HG02870 (cell line): ENCODE measurements around the gene TMOD3.
"Not testable (repeated sequence)": the region's sequence is repeated elsewhere in the genome, so short reads cannot be mapped to it uniquely, and the experiment has no call there.

ENCODE experiments used
- ATAC-seq: cut with Tn5 transposase; IDR thresholded peaks from one replicate; pipeline ENCODE4 v1.9.1; 2021; ENCODE audit warnings: mild to moderate bottlenecking, moderate library complexity; ENCODE audit not compliant: unreplicated experiment

Gene TMOD3

GRCh38 chr15:51861557-51862359 is 32.3 kb downstream of the TMOD3 start:
- no peak for ATAC-seq

- no peak for ATAC-seq
These were observed 33.7 kb downstream of the TMOD3 start for GRCh38 chr15:51863131-51863530.

GRCh38 chr15:51864408-51865056 is 35.1 kb downstream of the TMOD3 start:
- ATAC-seq: no peak

- ATAC-seq: no peak
These were observed 35.9 kb downstream of the TMOD3 start for GRCh38 chr15:51865317-51865716.

GRCh38 chr15:51866161-51866560 is 36.7 kb downstream of the TMOD3 start:
- ATAC-seq: no peak

- ATAC-seq: no peak
These were observed 37.3 kb downstream of the TMOD3 start for GRCh38 chr15:51866751-51867150.

GRCh38 chr15:51869060-51869421 is 39.6 kb downstream of the TMOD3 start:
- no peak for ATAC-seq

GRCh38 chr15:51870774-51871173 is 41.3 kb downstream of the TMOD3 start:
- no peak for ATAC-seq

GRCh38 chr15:51874751-51875644 is 45.5 kb downstream of the TMOD3 start:
- ATAC-seq: no peak

- no peak for ATAC-seq
These were observed 46.7 kb downstream of the TMOD3 start for GRCh38 chr15:51876169-51876568.

GRCh38 chr15:51878446-51879386 is 49.3 kb downstream of the TMOD3 start:
- ATAC-seq: no peak

- ATAC-seq: no peak
These were observed 50.1 kb downstream of the TMOD3 start for GRCh38 chr15:51879555-51879954.

- ATAC-seq: no peak
These were observed 53.9 kb downstream of the TMOD3 start for GRCh38 chr15:51883271-51883837.

- ATAC-seq: no peak
These were observed 54.6 kb downstream of the TMOD3 start for GRCh38 chr15:51884041-51884440.

GRCh38 chr15:51884517-51885236 is 55.2 kb downstream of the TMOD3 start:
- ATAC-seq: no peak

- ATAC-seq: not testable (repeated sequence)
These were observed 56.3 kb downstream of the TMOD3 start for GRCh38 chr15:51885758-51886157.

- no peak for ATAC-seq
These were observed 58.6 kb downstream of the TMOD3 start for GRCh38 chr15:51887887-51888592.

GRCh38 chr15:51888593-51889195 is 59.2 kb downstream of the TMOD3 start:
- no peak for ATAC-seq
